ENCODE measurements around the gene TMEM17.

The TMEM17 gene

DNA sequence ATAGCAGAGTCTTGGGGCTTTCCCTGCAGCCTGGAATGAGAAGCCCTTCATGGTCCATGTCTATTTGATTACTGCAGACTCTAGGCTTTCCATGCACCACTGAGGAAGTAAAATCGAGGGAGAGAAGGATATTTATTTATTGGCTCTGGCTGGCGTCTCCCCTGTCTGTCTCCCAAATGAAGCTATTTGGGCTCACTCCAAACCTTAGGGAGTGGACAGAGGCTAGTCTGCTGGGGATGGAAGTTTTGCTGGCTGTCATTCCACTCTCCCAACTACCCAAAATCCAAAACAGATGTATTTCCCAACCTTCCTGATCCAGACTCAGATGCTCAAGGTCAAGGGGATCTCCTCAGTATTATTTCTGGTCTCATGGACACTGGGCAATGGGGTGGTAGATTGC is 33.7 kb downstream of the TMEM17 start:
- DNase-seq (ENCODE audit: low read depth) = no peak

- DNase-seq (ENCODE audit: low read depth) = no peak
These were observed 34.2 kb downstream of the TMEM17 start for GRCh38 chr2:62471816-62472215.

DNA sequence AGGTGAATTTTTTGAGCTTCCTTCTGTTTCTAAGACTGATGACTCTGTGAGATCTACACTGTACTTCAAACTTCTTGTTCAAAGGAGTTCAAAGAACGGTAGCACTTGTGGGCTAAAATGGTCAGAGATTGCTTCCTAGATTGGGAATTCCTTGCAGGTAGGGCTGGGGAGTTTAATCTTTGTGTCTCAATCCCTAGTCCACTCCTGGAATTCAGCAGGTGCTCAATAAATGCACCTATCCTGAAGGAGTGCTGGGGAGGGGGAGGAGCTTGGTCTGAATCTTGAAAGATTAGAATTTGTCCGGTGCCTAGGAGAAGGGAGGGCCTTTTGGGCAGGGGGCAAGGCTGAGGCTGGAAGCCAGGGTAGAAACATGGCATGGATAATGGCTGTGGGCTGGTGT is 34.6 kb downstream of the TMEM17 start:
- DNase-seq (ENCODE audit: low read depth) = no peak

DNA sequence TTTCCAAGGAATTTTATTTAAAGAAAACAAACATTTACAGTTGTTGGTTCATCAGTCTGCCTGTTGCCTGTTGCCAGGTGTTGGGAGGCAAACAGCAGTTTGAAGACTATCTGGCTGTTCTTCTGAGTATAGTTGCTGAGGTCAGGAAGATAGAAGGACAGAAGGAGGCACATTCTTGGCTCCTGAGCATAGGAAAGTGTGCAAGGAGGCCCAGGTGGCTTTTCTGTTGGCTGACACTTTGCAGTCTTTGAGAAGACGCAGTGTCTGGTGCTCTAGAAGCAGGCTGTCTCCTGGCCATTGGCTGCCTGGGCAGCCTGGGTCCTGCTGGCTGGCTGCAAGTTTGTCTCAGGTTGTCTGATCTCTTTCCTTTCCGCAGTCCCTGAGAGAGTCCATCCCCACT is 36.4 kb downstream of the TMEM17 start:
- DNase-seq (ENCODE audit: low read depth) = no peak

GRCh38 chr2:62469114-62469513 is 36.9 kb downstream of the TMEM17 start:
- no peak for DNase-seq (ENCODE audit: low read depth)

DNA sequence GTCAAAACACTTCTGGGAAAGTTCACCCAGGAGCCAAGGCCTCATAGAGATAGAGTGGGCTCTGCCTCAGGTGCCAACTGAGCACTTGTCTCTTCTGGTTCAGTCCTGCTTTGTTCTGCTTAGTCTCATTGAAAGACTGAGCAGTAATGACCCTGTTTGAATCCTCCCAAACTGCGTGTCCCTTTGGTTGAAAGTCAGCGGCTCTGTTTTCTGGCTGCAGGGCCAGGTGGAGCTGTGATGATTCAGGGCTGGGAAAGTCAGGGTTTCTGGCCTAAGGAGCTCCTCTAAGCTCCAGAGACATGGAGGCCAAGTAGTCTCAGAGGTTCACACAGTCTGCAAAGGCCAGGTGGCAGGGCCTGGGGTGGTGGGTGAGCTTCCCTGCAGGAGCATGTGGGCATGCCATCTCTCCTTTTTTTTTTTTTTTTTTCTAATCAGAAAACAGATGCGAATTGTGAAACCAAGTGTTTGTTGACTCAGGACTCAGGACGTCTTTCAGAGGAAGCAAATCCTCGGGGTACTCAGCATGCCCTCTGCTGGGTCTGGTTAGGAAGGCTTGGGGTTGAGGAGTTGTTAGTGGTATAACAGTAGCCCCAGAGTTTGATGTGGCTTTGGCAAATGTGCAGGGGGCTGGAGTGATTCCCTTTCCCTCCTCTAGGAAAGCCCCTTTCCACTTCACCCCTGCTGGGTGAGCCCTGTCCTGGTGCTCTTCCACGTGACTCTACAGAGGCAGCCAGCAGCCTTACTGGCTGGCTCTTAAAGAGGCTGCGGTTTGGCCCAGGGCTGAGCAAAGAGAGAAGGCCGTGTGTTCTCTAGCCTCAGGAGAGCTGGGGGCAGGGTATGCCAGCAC is 38.3 kb downstream of the TMEM17 start:
- no peak for DNase-seq (ENCODE audit: low read depth)

GRCh38 chr2:62467100-62467474 is 38.9 kb downstream of the TMEM17 start:
- no peak for DNase-seq (ENCODE audit: low read depth)

- no peak for DNase-seq (ENCODE audit: low read depth)
These were observed 39.5 kb downstream of the TMEM17 start for GRCh38 chr2:62466503-62466854.

DNA sequence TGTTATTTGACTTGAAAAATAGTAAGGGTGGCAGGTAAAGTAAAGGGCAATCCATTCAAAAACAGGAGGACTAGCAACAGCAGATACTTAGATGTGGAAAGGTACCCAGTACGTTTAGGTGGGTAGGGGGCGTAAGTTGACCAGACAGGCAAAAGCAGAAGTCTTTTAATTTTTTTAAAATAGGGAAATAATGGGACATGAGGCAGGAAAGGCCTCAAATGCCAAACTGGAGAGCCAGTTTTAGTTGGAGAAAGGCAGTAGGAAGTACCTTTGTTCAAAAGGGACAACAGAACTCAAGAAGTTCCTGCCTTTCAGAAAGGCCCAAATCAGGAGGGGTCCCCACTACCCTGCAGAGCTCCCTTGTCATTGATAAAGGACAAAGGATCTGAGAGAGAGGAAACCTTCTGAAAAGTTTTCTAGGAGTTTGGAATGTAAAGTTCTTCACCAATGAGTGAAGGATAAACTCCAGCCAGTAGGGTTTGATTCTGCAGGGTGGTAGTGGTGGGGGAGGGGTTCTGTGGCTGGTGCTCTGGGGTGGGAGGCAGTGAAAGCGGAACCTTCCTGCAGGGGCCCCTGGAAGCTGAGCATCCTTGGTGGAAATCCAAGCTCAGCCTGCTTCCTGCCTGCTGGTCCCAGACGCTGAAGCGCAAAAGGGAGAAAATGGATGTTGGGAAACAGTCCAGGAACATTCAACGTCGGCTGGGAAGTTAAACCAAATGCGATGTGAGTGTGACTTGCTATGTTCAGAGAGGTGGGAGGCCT is 40.1 kb downstream of the TMEM17 start:
- DNase-seq (ENCODE audit: low read depth) = no peak

DNA sequence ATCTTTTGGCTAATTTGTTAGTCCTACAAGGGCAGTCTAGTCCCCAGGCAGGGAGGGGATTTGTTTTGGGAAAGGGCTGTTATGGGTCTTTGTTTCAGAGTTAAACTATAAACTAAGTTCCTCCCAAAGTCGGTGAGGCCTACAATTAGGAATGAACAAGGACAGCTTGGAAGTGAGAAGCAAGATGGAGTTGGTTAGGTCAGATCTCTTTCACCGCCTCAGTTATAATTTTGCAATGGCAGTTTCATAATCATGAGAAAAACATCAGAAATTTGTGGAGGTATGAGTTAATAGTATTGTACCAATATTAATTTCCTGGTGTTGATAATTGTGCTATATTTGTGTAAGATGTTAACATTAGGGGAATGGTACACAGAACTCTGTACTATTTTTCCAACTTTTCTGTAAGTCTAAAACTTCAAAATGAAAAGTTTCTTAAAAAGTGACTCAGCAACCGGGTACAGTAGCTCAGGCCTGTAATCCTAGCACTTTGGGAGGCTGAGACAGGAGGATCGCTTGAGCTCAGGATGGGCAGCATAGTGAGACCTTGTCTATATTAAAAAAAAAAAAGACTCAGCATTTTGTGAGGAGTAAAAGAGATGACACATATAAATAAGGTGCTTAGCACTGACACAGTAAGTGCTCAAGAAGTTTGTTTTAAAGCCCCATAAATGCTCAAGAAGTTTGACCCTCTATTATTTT is 40.8 kb downstream of the TMEM17 start:
- DNase-seq (ENCODE audit: low read depth) = no peak

GRCh38 chr2:62464221-62465007 is 41.6 kb downstream of the TMEM17 start:
- no peak for DNase-seq (ENCODE audit: low read depth)

GRCh38 chr2:62462211-62462610 is 43.8 kb downstream of the TMEM17 start:
- DNase-seq (ENCODE audit: low read depth) = no peak

DNA sequence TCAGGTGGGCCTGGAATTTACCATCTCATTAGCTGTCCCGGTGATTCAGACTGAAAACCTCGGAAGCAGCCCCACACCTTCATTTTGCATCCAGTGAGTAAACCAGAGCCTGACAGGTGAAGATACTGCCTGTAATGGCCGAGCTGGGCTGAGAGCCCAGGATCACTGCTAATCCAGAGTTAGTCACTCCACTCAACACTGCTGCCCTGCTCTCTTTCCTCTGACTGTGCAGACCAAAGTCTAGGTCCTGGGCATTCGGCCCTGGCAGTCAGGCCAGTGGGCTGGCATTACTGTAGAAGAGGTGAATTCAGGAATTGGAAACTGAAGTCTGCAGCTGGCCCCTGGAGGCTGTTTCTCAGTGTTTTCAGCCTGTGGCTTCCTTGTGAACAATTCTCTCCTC is 44.3 kb downstream of the TMEM17 start:
- DNase-seq (ENCODE audit: low read depth) = no peak

GRCh38 chr2:62461017-62461553 is 44.9 kb downstream of the TMEM17 start:
- no peak for DNase-seq (ENCODE audit: low read depth)

DNA sequence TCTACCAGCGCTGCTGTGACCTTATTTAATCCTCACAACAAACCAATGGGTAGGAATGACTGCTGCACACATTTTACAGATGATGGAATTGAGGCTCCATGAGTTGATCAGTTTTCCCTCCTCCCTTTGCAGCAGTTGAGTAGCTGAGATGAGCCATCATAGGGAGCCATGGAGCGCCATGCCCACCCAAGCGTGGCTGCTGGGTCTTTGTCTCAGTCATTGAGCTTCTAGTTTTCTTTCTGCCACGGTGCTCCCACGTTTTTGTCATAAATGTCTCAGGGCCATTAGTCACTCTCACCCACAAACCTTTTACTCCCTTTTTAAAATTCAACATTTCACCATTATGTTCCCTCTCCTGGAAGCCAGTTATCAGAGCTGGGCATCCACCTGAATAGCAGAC is 45.8 kb downstream of the TMEM17 start:
- no peak for DNase-seq (ENCODE audit: low read depth)

DNA sequence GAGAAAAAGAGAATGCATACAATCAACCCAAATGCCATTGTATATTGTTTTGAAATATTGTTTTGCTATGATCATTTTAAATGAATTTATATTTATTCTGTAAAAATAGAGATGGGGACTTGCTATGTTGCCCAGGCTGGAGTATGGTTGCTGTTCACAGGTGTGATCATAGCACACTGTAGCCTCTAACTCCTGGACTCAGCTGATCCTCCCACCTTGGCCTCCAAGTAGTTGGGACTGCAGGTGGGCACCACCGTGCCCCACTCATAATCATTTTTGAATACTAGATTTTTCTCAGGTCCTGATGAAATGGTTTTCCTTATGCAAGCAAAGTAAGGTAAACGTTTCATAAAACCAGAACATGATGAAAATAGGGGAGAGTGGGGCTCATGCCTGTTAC is 46.3 kb downstream of the TMEM17 start:
- no peak for DNase-seq (ENCODE audit: low read depth)

GRCh38 chr2:62459106-62459505 is 46.9 kb downstream of the TMEM17 start:
- DNase-seq (ENCODE audit: low read depth) = no peak

- no peak for DNase-seq (ENCODE audit: low read depth)
These were observed 47.3 kb downstream of the TMEM17 start for GRCh38 chr2:62458671-62459081.

GRCh38 chr2:62458206-62458641 is 47.8 kb downstream of the TMEM17 start:
- no peak for DNase-seq (ENCODE audit: low read depth)

- no peak for DNase-seq (ENCODE audit: low read depth)
These were observed 48.4 kb downstream of the TMEM17 start for GRCh38 chr2:62457556-62457955.

- DNase-seq (ENCODE audit: low read depth) = peak; percentile 32
These were observed 49.1 kb downstream of the TMEM17 start for GRCh38 chr2:62456721-62457539.

Data from stimulated activated CD8-positive, alpha-beta memory T cell treated with anti-CD3 and anti-CD28 coated beads, Interleukin-15, amount 100 ng/mL, for 1 hour (primary cell).